ENCODE results near the gene KANSL3.
A peak's percentile ranks its signal among the peaks of the same experiment; 100 is the strongest.
"Not testable (repeated sequence)": the region's sequence is repeated elsewhere in the genome, so short reads cannot be mapped to it uniquely, and the experiment has no call there.

KANSL3 gene

GRCh38 chr2:96557421-96557820, 80.7 kb downstream of the KANSL3 start:
- not testable (repeated sequence) for DNase-seq (ENCODE audit: low spot score)

- DNase-seq (ENCODE audit: low spot score): peak; percentile 48
These were observed 81.4 kb downstream of the KANSL3 start for GRCh38 chr2:96556441-96557330.

- no peak for DNase-seq (ENCODE audit: low spot score)
These were observed 82.9 kb downstream of the KANSL3 start for GRCh38 chr2:96555146-96555610.

DNA sequence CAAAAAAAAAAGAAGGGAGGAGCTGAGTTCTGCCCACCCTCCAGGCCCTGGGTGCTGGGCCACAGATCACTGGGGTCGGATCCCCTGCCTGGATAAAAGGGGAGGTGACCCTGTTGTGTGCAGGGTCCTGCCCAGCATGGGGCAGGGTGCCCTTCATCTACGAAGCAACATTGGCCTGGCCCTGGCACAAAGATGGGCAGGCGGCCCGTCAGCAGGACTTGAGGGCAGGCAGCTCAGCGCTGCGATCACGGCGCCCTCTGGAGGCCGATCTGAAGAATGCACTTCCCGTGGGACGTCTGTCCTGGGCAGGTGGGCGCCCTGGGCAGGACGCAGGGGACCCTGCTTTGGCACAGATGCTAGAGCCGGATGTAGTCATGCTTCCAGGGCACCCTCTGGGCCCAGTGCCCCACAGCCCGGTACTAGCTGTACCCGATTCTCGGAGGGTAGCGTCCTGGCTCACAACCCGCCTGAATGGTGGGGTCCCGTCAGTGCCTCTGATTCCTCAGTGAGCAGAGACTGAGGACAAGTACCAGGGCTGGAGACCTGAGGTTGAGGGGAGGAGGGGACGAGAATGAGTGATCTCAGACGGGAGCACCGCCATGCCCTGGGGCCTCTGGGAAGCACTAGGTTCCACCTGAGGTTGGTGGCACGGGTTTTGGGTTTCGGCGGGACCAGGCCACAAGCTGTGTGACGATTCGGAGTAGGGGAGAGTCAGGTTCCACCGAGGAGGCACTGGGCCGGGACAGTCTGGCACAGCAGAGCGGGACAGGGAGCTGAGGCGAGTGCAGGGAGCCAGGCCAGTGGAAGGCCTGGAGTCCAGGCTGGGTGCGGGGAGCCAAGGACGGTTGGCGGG, 83.6 kb downstream of the KANSL3 start:
- peak; percentile 78 for DNase-seq (ENCODE audit: low spot score)

- DNase-seq (ENCODE audit: low spot score): not testable (repeated sequence)
These were observed 84.2 kb downstream of the KANSL3 start for GRCh38 chr2:96553957-96554292.

- no peak for DNase-seq (ENCODE audit: low spot score)
These were observed 84.7 kb downstream of the KANSL3 start for GRCh38 chr2:96553176-96553956.

- DNase-seq (ENCODE audit: low spot score): no peak
These were observed 85.6 kb downstream of the KANSL3 start for GRCh38 chr2:96552315-96553175.

DNA sequence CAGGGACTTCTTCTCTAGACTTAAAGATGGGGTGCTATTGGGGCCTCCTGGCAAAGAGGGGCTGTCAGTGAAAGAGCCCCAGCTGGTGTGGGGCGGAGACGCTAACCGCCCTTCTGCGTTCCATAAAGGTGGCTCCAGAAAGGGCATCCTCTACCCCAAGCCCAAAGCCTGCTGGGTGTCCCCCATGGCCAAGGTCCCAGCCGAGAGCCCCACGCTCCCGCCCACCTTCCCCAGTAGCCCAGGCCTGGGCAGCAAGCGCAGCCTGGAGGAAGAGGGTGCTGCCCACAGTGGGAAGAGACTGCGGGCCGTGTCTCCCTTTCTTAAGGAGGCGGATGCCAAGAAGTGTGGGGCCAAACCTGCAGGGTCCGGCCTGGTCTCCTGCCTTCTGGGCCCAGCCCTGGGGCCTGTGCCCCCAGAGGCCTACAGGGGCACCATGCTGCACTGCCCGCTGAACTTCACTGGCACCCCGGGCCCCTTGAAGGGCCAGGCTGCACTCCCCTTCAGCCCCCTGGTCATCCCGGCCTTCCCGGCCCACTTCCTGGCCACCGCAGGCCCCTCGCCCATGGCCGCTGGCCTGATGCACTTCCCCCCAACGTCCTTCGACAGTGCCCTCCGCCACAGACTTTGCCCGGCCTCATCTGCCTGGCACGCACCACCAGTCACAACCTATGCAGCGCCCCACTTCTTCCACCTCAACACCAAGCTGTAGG, 86.4 kb downstream of the KANSL3 start:
- no peak for DNase-seq (ENCODE audit: low spot score)

DNA sequence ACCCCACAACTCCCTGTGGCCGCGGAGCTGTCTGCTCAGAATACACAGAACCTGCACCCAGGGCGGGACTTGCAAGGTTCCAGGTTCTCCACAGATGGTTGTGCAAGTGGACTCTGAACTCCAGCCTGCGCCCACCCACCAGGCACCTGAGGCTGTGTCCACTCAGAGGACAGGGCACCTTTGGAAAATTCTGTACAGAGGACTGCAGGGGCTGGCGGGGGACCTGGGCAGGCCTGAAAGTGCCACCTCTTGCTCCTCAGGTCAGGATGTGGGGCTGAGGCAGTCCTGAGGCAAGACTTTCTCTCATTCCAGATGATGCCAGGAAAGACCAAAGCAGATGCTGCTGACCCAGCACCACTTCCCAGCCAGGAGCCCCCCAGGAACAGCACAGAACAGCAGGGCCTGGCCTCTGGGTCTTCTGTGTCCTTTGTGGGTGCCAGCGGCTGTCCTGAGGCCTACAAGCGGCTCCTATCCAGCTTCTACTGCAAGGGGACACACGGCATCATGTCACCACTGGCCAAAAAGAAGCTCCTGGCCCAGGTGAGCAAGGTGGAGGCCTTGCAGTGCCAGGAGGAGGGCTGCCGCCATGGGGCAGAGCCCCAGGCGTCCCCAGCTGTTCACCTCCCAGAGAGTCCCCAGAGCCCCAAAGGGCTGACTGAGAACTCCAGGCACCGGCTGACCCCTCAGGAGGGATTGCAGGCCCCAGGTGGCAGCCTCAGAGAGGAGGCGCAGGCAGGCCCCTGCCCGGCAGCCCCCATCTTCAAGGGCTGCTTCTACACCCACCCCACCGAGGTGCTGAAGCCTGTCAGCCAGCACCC, 87.1 kb downstream of the KANSL3 start:
- DNase-seq (ENCODE audit: low spot score): no peak

DNA sequence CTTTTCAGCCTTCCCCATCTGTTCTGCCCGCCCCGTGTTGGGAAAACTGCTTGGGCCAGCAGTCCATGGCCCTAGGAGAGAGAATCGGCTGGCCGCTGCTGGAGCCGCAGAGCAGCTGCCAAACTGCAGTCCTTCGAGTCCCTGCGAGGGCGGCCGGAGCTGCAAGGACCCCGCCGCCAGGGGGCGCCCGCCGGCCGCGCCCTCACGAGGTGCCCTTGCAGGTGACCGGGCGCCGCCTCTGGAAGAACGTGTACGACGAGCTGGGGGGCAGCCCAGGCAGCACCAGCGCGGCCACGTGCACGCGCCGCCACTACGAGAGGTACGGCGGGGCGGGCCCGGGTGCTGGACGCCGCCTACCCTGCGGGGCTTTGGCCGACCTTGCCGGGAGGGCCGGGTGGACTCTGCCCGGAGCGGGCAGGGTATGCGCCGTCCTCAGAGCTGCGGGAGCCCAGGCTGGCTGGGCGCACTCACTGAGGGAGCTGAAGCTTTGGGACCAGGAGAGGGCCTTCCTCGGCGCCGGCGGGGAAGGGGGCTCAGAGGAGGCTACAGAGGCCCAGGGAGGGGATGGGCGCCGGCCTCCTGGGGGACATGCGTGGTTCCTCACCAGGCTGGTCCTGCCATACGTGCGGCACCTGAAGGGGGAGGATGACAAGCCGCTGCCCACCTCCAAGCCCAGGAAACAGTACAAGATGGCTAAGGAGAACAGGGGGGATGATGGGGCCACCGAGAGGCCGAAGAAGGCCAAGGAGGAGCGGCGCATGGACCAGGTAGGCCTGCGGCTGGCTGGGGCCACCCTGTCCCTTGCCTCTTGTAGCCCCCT, 87.9 kb downstream of the KANSL3 start:
- DNase-seq (ENCODE audit: low spot score): no peak

GRCh38 chr2:96549466-96549785, 88.7 kb downstream of the KANSL3 start:
- no peak for DNase-seq (ENCODE audit: low spot score)

- no peak for DNase-seq (ENCODE audit: low spot score)
These were observed 89.3 kb downstream of the KANSL3 start for GRCh38 chr2:96548558-96549465.

DNA sequence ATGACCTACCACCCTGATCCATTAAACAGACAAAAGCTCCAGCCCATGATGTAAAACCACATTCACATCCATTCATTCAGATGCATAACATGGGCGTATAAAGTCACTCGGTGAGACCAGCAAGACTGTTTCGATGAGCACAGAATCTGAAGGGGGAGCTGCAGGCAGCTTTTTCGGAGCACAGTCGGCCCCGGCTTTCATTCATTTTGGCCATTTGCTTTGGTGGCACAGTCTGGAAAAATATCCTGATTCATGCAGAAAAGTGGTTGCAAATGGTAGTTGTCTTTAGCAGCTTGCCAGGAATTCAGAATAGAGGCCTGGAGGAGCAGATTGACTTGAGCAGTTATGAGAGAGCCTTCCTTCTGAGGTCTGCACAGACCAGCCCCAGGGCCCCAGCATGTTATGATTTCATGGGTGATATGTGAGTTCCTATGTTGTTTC, 90.4 kb downstream of the KANSL3 start:
- peak; percentile 46 for DNase-seq (ENCODE audit: low spot score)

- DNase-seq (ENCODE audit: low spot score): no peak
These were observed 90.9 kb downstream of the KANSL3 start for GRCh38 chr2:96547203-96547641.

DNA sequence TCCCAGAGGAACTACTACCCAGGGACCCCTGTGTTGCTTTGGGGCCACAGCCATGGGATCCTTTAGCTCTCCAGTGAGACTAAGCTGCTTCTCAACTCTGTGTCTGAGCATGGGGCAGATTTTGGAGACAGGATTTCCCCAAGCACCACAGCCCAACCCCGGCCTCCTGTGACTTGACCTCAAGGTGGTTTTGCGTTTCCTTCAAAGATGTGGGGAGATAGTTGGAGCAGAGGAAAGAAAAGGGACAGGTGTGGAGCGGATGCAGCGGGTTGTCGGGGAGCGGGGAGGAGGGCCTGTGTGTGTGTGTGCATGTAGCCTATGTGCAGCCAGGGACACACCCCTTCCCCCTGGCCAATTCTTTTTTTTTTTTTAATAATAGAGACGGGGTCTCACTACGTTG, 91.3 kb downstream of the KANSL3 start:
- DNase-seq (ENCODE audit: low spot score): no peak

DNA sequence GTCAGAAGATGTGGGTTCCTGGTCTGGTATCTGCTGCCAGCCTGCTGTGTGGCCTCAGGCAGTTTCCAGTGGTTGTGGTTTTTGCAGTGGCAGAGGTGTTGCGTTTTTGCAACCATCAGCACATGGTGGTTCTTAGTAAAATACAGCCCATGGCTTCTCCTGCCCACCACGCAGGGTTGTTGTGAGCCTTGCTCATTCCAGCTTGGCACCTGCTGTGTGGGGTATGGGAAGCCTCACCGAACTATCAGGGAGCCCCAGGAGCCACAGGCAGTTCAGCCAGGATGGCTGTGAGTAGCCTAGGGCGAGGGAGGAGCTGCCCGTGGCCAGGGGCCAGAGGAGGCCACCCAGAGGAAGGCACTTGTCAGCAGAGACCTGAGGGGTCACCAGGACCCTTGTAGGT, 91.8 kb downstream of the KANSL3 start:
- no peak for DNase-seq (ENCODE audit: low spot score)

Data from hepatic stellate cell (primary cell).